Endodermal cell (in vitro differentiated cells): ENCODE data around the gene ADGRG4. TPM values are rescaled to one million over a fixed set of nuclear protein-coding genes. Genes with fewer than 3 reads are reported as not detected.

Experiments used
- DNase-seq: peaks from one replicate; pipeline ENCODE4 v3.0.0-alpha.2; 2017
- H3K27ac ChIP-seq: 2 replicates; pipeline ENCODE4 v1.5.1; 2013; ENCODE audit warnings: mild to moderate bottlenecking, low read depth, low read length, moderate library complexity
- H3K27me3 ChIP-seq: 2 replicates; pipeline ENCODE4 v1.6.1; 2013; ENCODE audit warnings: mild to moderate bottlenecking, low read length, moderate library complexity; ENCODE audit not compliant: insufficient read depth, control insufficient read depth, poor library complexity, severe bottlenecking
- H3K36me3 ChIP-seq: 2 replicates; pipeline ENCODE4 v1.7.0; 2013; ENCODE audit warnings: mild to moderate bottlenecking, low read length, moderate library complexity; ENCODE audit not compliant: control insufficient read depth, insufficient read depth
- H3K4me1 ChIP-seq: one replicate; pipeline ENCODE4 v1.7.0; 2013; ENCODE audit warnings: low read length; ENCODE audit not compliant: control insufficient read depth, insufficient read depth
- H3K4me3 ChIP-seq: 2 replicates; pipeline ENCODE4 v1.5.1; 2013; ENCODE audit warnings: mild to moderate bottlenecking, low read length, moderate library complexity
- H3K9ac ChIP-seq: 2 replicates; pipeline ENCODE4 v1.6.1; 2013; ENCODE audit warnings: mild to moderate bottlenecking, low read length, moderate library complexity; ENCODE audit not compliant: poor library complexity, severe bottlenecking; ENCODE audit errors: extremely low read depth
- H3K9me3 ChIP-seq: 2 replicates; pipeline ENCODE4 v1.6.1; 2013; ENCODE audit warnings: mild to moderate bottlenecking, low read length, moderate library complexity; ENCODE audit not compliant: control insufficient read depth
- H3K27ac Mint-ChIP-seq: 2 replicates; pipeline ENCODE4 v1.8.0; 2020; ENCODE audit warnings: mixed read lengths
- H3K27me3 Mint-ChIP-seq: 2 replicates; pipeline ENCODE4 v1.8.0; 2021; ENCODE audit warnings: mild to moderate bottlenecking, mixed read lengths; ENCODE audit not compliant: insufficient read depth
- H3K36me3 Mint-ChIP-seq: 2 replicates; pipeline ENCODE4 v1.8.0; 2020; ENCODE audit warnings: low read depth, mixed read lengths
- H3K4me1 Mint-ChIP-seq: 2 replicates; pipeline ENCODE4 v1.8.0; 2020; ENCODE audit warnings: mixed read lengths
- H3K4me3 Mint-ChIP-seq: 2 replicates; pipeline ENCODE4 v1.8.0; 2020; ENCODE audit warnings: mild to moderate bottlenecking, moderate library complexity, mixed read lengths
- H3K9me3 Mint-ChIP-seq: 2 replicates; pipeline ENCODE4 v1.8.0; 2020; ENCODE audit warnings: mild to moderate bottlenecking, mixed read lengths
- CTCF ChIP-seq: fragments of 200-600 bp; sonication (generic); conservative IDR thresholded peaks from 2 replicates; pipeline ENCODE4 v1.5.0; 2021; ENCODE audit warnings: antibody characterized with exemption, mild to moderate bottlenecking
- WGBS, 2 experiments: methylation state at CpG; one replicate each; pipeline versions ENCODE4 v1.1.5 to v1.1.7; 2013; ENCODE audit warnings: missing lambda C conversion rate in 2 of 2, mixed read lengths in 1 of 2; ENCODE audit not compliant: insufficient coverage in 1 of 2, insufficient read length in 1 of 2; 5-methylcytosine and 5-hydroxymethylcytosine counted together
- total RNA-seq, 2 donors: library from RNA; stranded (reverse); fragmentation: NEBNext Ultra II Directional in 1 of 2; extraction: Animal tissue kit (Norgen Biotek cat#: 25700) in 1 of 2; gene quantifications; 2 replicates in 1 of 2; 3 replicates in 1 of 2; pipeline ENCODE4 v1.2.1, GENCODE V29; 2021

ADGRG4 gene
- total RNA-seq, 2 donors from 2014 or later: not detected

DNA sequence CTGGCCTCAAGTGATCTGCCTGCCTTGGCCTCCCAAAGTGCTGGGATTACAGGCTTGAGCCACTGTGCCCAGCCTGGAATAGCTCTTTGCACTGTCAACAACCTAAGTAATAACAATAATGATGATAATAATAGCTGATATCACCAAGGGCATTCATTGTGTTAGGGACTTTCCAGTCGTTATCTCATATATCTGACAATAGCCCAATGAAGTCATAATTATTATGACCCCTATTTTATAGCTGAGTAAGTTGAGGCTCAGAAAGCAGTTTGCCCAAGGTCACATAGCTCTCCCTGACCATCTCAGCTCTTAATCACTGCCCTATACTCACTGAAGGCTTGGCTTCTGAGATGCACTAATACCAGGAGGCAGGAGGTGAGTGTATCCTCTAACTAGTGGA lies 30.8 kb upstream of the ADGRG4 start:
- DNase-seq: no peak
- H3K4me3 ChIP-seq: no peak overlapping the region
- H3K9me3 ChIP-seq: no peaks in the 10 kb centered on the region
- Mint-ChIP-seq H3K9me3 (peaks cover 40% of the 10 kb centered on the region), H3K27ac (no peak overlapping the region), H3K4me3 (no peak overlapping the region), H3K27me3 (no peaks in the 10 kb centered on the region), H3K36me3 (no peaks in the 10 kb centered on the region), H3K4me1 (no peaks in the 10 kb centered on the region)
- no peaks in the 10 kb centered on the region for H3K36me3 ChIP-seq
- no peak for TF ChIP-seq CTCF
- no peaks in the 10 kb centered on the region for H3K4me1 ChIP-seq
- H3K27ac ChIP-seq: no peak overlapping the region
- H3K9ac ChIP-seq: no peak overlapping the region
- no CpG with 5 or more reads among the region's 1 CpG for WGBS, 2 experiments
- no peaks in the 10 kb centered on the region for H3K27me3 ChIP-seq

GRCh38 chrX:136271300-136271699 lies 29.5 kb upstream of the ADGRG4 start:
- H3K36me3 Mint-ChIP-seq: no peaks in the 10 kb centered on the region
- no peaks in the 10 kb centered on the region for H3K27me3 Mint-ChIP-seq
- H3K27me3 ChIP-seq: no peaks in the 10 kb centered on the region
- no peak overlapping the region for H3K4me3 Mint-ChIP-seq
- H3K9me3 ChIP-seq: no peaks in the 10 kb centered on the region
- TF ChIP-seq CTCF: no peak
- no peak overlapping the region for H3K27ac Mint-ChIP-seq
- no peaks in the 10 kb centered on the region for H3K36me3 ChIP-seq
- 100% methylated on average over 1 of the region's 1 CpG; no CpG with 5 or more reads in 1 of the 2 experiments for WGBS, 2 experiments
- H3K4me1 ChIP-seq: no peaks in the 10 kb centered on the region
- no peak overlapping the region for H3K4me3 ChIP-seq
- H3K9me3 Mint-ChIP-seq: peaks cover 35% of the 10 kb centered on the region
- H3K9ac ChIP-seq: no peak overlapping the region
- H3K4me1 Mint-ChIP-seq: no peaks in the 10 kb centered on the region
- no peak overlapping the region for H3K27ac ChIP-seq
- DNase-seq: no peak

GRCh38 chrX:136272325-136272724 lies 28.4 kb upstream of the ADGRG4 start:
- no peak overlapping the region for H3K9ac ChIP-seq
- DNase-seq: no peak
- 25% methylated on average over 1 of the region's 1 CpG; no CpG with 5 or more reads in 1 of the 2 experiments for WGBS, 2 experiments
- no peaks in the 10 kb centered on the region for H3K4me1 Mint-ChIP-seq
- H3K4me1 ChIP-seq: no peaks in the 10 kb centered on the region
- no peaks in the 10 kb centered on the region for H3K36me3 Mint-ChIP-seq
- no peaks in the 10 kb centered on the region for H3K27me3 ChIP-seq
- H3K27me3 Mint-ChIP-seq: no peaks in the 10 kb centered on the region
- H3K9me3 ChIP-seq: no peaks in the 10 kb centered on the region
- no peak overlapping the region for H3K27ac Mint-ChIP-seq
- H3K9me3 Mint-ChIP-seq: peaks cover 41% of the 10 kb centered on the region
- no peak overlapping the region for H3K27ac ChIP-seq
- TF ChIP-seq CTCF: peak; percentile 39
- H3K36me3 ChIP-seq: no peaks in the 10 kb centered on the region
- no peak overlapping the region for H3K4me3 Mint-ChIP-seq
- H3K4me3 ChIP-seq: no peak overlapping the region
